Smooth muscle cell (in vitro differentiated cells): ENCODE results near the gene RAI1. TPM values are rescaled to one million over a fixed set of nuclear protein-coding genes. Genes with fewer than 3 reads are reported as not detected.

Experiments
- DNase-seq: peaks from one replicate; lab custom pipeline; 2025; ENCODE audit not compliant: unreplicated experiment; lab: John Stamatoyannopoulos, UW
- H2AFZ ChIP-seq: fragments of 200-600 bp; sonication (generic); 2 replicates; pipeline ENCODE4 v1.6.0; 2016; ENCODE audit warnings: antibody characterized with exemption, low read depth, mild to moderate bottlenecking
- H3F3A ChIP-seq: fragments of 200-600 bp; sonication (generic); 2 replicates; pipeline ENCODE4 v1.6.0; 2017; ENCODE audit warnings: antibody characterized with exemption, low read depth
- H3K27ac ChIP-seq: fragments of 200-600 bp; sonication (generic); 2 replicates; pipeline ENCODE4 v1.5.1; 2016; ENCODE audit warnings: low read depth, mild to moderate bottlenecking
- H3K27me3 ChIP-seq: fragments of 200-600 bp; sonication (generic); 2 replicates; pipeline ENCODE4 v1.6.1; 2016; ENCODE audit warnings: low read depth, mild to moderate bottlenecking
- H3K36me3 ChIP-seq: fragments of 200-600 bp; sonication (generic); 2 replicates; pipeline ENCODE4 v1.5.1; 2016; ENCODE audit warnings: low read depth
- H3K4me1 ChIP-seq: fragments of 200-600 bp; sonication (generic); 2 replicates; pipeline ENCODE4 v1.5.1; 2016; ENCODE audit warnings: low read depth
- H3K4me2 ChIP-seq: fragments of 200-600 bp; sonication (generic); 2 replicates; pipeline ENCODE4 v1.6.0; 2016; ENCODE audit warnings: mild to moderate bottlenecking
- H3K4me3 ChIP-seq: fragments of 200-600 bp; sonication (generic); 2 replicates; pipeline ENCODE4 v1.5.1; 2016; ENCODE audit warnings: mild to moderate bottlenecking
- H3K79me2 ChIP-seq: fragments of 200-600 bp; sonication (generic); 2 replicates; pipeline ENCODE4 v1.6.0; 2016; ENCODE audit warnings: low read depth, mild to moderate bottlenecking
- H3K9ac ChIP-seq: fragments of 200-600 bp; sonication (generic); 2 replicates; pipeline ENCODE4 v1.6.0; 2016; ENCODE audit warnings: low read depth
- H3K9me3 ChIP-seq: fragments of 200-600 bp; sonication (generic); replicated peaks from 2 replicates; pipeline ENCODE4 v1.5.1; 2016; ENCODE audit warnings: low read depth
- H4K20me1 ChIP-seq: fragments of 200-600 bp; sonication (generic); 2 replicates; pipeline ENCODE4 v1.6.0; 2016; ENCODE audit warnings: low read depth
- CTCF ChIP-seq: fragments of 200-600 bp; sonication (generic); IDR thresholded peaks from 2 replicates; pipeline ENCODE4 v1.5.1; 2017; ENCODE audit warnings: borderline replicate concordance, mild to moderate bottlenecking, antibody characterized with exemption; ENCODE audit not compliant: insufficient read depth, poor library complexity, severe bottlenecking
- WGBS: methylation state at CpG from one replicate; pipeline ENCODE4 v1.1.7; 2016; ENCODE audit warnings: low lambda C conversion rate; 5-methylcytosine and 5-hydroxymethylcytosine counted together
- polyA plus RNA-seq: library from polyadenylated mRNA; unstranded; fragments of >200 nt; fragmentation: Nextera tagmentation; extraction: Ambion mirVana; gene quantifications from 2 replicates; pipeline ENCODE4 v1.2.1, GENCODE V29; 2016
- total RNA-seq: library from RNA; depleted of rRNA; stranded (reverse); fragments of >200 nt; gene quantifications from 2 replicates; pipeline ENCODE4 v1.2.3, GENCODE V29; 2014

Gene RAI1
- total and polyA plus RNA-seq, 2 experiments from 2014 or later = 11.1 to 17.6 TPM

- TF ChIP-seq CTCF = no peak
- Histone ChIP-seq H3K4me3 (no peak overlapping the region), H3K4me1 (peaks cover 29% of the 10 kb centered on the region), H3K4me2 (no peak overlapping the region), H3K27me3 (no peaks in the 10 kb centered on the region), H3K9ac (no peak overlapping the region), H3K36me3 (no peaks in the 10 kb centered on the region), H2AFZ (no peak overlapping the region), H4K20me1 (peaks cover 100% of the 10 kb centered on the region), H3K79me2 (peaks cover 97% of the 10 kb centered on the region), H3K9me3 (no peaks in the 10 kb centered on the region), H3K27ac (no peak overlapping the region), H3F3A (peaks cover 17% of the 10 kb centered on the region)
- no peak for DNase-seq
- 96% methylated on average over 15 of the region's 15 CpGs for WGBS
Measured at GRCh38 chr17:17709815-17710321, 28.6 kb downstream of the RAI1 start.

GRCh38 chr17:17710355-17710727 is 29.1 kb downstream of the RAI1 start:
- Histone ChIP-seq H4K20me1 (peaks cover 100% of the 10 kb centered on the region), H3K4me2 (peak overlapping the region; percentile 55), H3K36me3 (no peaks in the 10 kb centered on the region), H3F3A (peaks cover 17% of the 10 kb centered on the region), H3K27me3 (no peaks in the 10 kb centered on the region), H2AFZ (no peak overlapping the region), H3K27ac (peak overlapping the region; percentile 91), H3K4me3 (no peak overlapping the region), H3K79me2 (peaks cover 97% of the 10 kb centered on the region), H3K9ac (peak overlapping the region; percentile 59), H3K4me1 (peaks cover 29% of the 10 kb centered on the region), H3K9me3 (no peaks in the 10 kb centered on the region)
- TF ChIP-seq CTCF = no peak
- no peak for DNase-seq
- 68% methylated on average over 4 of the region's 4 CpGs for WGBS

GRCh38 chr17:17710728-17711541 is 29.7 kb downstream of the RAI1 start:
- Histone ChIP-seq H3K4me3 (no peak overlapping the region), H3K4me1 (peaks cover 29% of the 10 kb centered on the region), H3K79me2 (peaks cover 97% of the 10 kb centered on the region), H4K20me1 (peaks cover 100% of the 10 kb centered on the region), H3K4me2 (peak overlapping the region; percentile 55), H3K9me3 (no peaks in the 10 kb centered on the region), H3K9ac (peak overlapping the region; percentile 66), H3K36me3 (no peaks in the 10 kb centered on the region), H3K27me3 (no peaks in the 10 kb centered on the region), H3K27ac (peak overlapping the region; percentile 91), H3F3A (peaks cover 17% of the 10 kb centered on the region), H2AFZ (no peak overlapping the region)
- peak; percentile 17 for DNase-seq
- TF ChIP-seq CTCF = no peak
- WGBS = 38% methylated on average over 16 of the region's 16 CpGs
